K562 (cell line): ENCODE results near the gene DDX54. TPM values are rescaled to one million over a fixed set of nuclear protein-coding genes. Genes with fewer than 3 reads are reported as not detected.

Experiments
- CREB3L1 ChIP-seq: fragments of 450-650 bp; IDR thresholded peaks from 2 replicates; pipeline ENCODE4 v1.6.1; 2014; ENCODE audit warnings: low read depth, mild to moderate bottlenecking, moderate library complexity, borderline replicate concordance
- GABPA ChIP-seq: fragments of 200-800 bp; sonication (Bioruptor generic); conservative IDR thresholded peaks from 2 replicates; pipeline ENCODE4 v1.6.1; 2016; ENCODE audit warnings: low read depth, missing genetic modification characterization, missing compliant biosample characterization
- NKRF ChIP-seq: fragments of 450-650 bp; IDR thresholded peaks from 2 replicates; pipeline ENCODE4 v1.6.1; 2016; ENCODE audit warnings: borderline replicate concordance
- SMAD1 ChIP-seq: fragments of 150-350 bp; IDR thresholded peaks from 2 replicates; pipeline ENCODE4 v1.6.1; 2014; ENCODE audit warnings: low read length, low read depth; ENCODE audit not compliant: partially characterized antibody
- YY1 ChIP-seq, 3 experiments: IDR thresholded peaks; 2 replicates each; pipeline ENCODE4 v1.6.1; 2011; ENCODE audit warnings: low read length in 2 of 3, mild to moderate bottlenecking in 2 of 3, moderate library complexity in 2 of 3, borderline replicate concordance in 1 of 3, control low read depth in 1 of 3, low read depth in 1 of 3; ENCODE audit not compliant: insufficient read depth in 3 of 3, insufficient replicate concordance in 2 of 3, control insufficient read depth in 1 of 3, insufficient read length in 1 of 3; ENCODE audit errors: extremely low read depth in 1 of 3
- ZNF212 ChIP-seq: fragments of 450-650 bp; formaldehyde crosslinking; IDR thresholded peaks from 2 replicates; pipeline ENCODE4 v1.4.0; 2020; ENCODE audit warnings: mild to moderate bottlenecking
- ZNF592 ChIP-seq: fragments of 450-650 bp; IDR thresholded peaks from 2 replicates; pipeline ENCODE4 v1.6.1; 2017; ENCODE audit warnings: antibody characterized with exemption, mild to moderate bottlenecking
- ZNF766 ChIP-seq: fragments of 200-800 bp; sonication (Bioruptor generic); conservative IDR thresholded peaks from 2 replicates; pipeline ENCODE4 v1.6.1; 2016; ENCODE audit warnings: missing genetic modification characterization, missing compliant biosample characterization
- polyA plus RNA-seq, 8 experiments: library from polyadenylated mRNA; depleted of rRNA in 4 of 8; stranded (reverse) in 5 of 8; unstranded in 3 of 8; fragments of >200 nt; fragmentation: Nextera tagmentation in 2 of 8; fragmentation: Illumina TruSeq in 1 of 8; extraction: Ambion mirVana in 2 of 8; extraction: Trizol in 1 of 8; gene quantifications; 2 replicates each; pipeline versions ENCODE4 v1.2.1 to v1.2.3, GENCODE V29; 2011 to 2014; ENCODE audit warnings: inconsistent platforms in 1 of 8, missing spikeins in 1 of 8
- total RNA-seq, 7 experiments: library from RNA; depleted of rRNA in 6 of 7; stranded (reverse); fragments of >200 nt in 6 of 7; fragmentation: Illumina TruSeq in 2 of 7; extraction: Trizol in 2 of 7; gene quantifications; 2 replicates each; pipeline versions ENCODE4 v1.2.1 to v1.2.3, GENCODE V29; 2011 to 2021; ENCODE audit warnings: low replicate concordance in 1 of 7
- TF ChIP-seq, protein P1 (sequence below): sonication (generic); formaldehyde crosslinking; IDR thresholded peaks from 2 replicates; pipeline ENCODE4 v1.8.0; 2022; ENCODE audit warnings: missing genetic modification reagents, mild to moderate bottlenecking, borderline replicate concordance
- TF ChIP-seq, protein P2 (sequence below), 2 experiments: IDR thresholded peaks; 2 replicates each; pipeline ENCODE4 v1.6.1; 2011; ENCODE audit warnings: borderline replicate concordance in 1 of 2, control low read depth in 1 of 2, low read depth in 1 of 2, low read length in 1 of 2, mild to moderate bottlenecking in 1 of 2, mixed read lengths in 1 of 2, moderate library complexity in 1 of 2; ENCODE audit not compliant: insufficient read depth in 1 of 2, insufficient read length in 1 of 2, poor library complexity in 1 of 2, severe bottlenecking in 1 of 2; ENCODE audit errors: extremely low read depth in 1 of 2

Gene DDX54
- total and polyA plus RNA-seq, 9 of the 15 experiments (the other 6 are each of a cell fraction or from before 2014, with no cell fraction given), result 1.4 to 135 (median 51.4) TPM

GRCh38 chr12:113185180-113186032 is at the start of gene DDX54, which contains the start of gene RITA1 (continued):
- TF ChIP-seq GABPA (tag), result peak; percentile 72
- TF ChIP-seq CREB3L1, result peak; percentile 48; the same call in 1 of the 2 replicates
- TF ChIP-seq, protein P1, sequence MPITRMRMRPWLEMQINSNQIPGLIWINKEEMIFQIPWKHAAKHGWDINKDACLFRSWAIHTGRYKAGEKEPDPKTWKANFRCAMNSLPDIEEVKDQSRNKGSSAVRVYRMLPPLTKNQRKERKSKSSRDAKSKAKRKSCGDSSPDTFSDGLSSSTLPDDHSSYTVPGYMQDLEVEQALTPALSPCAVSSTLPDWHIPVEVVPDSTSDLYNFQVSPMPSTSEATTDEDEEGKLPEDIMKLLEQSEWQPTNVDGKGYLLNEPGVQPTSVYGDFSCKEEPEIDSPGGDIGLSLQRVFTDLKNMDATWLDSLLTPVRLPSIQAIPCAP, result peak; percentile 82; the same call in 1 of the 2 replicates
- TF ChIP-seq ZNF766, result no peak
- TF ChIP-seq, protein P2, sequence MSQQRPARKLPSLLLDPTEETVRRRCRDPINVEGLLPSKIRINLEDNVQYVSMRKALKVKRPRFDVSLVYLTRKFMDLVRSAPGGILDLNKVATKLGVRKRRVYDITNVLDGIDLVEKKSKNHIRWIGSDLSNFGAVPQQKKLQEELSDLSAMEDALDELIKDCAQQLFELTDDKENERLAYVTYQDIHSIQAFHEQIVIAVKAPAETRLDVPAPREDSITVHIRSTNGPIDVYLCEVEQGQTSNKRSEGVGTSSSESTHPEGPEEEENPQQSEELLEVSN (IDR thresholded peaks at IDR 0.05; ENCODE audit: borderline replicate concordance in 1 of 2, extremely low read depth in 1 of 2, insufficient read depth in 1 of 2, insufficient read length in 1 of 2, low read depth in 1 of 2, low read length in 1 of 2, poor library complexity in 1 of 2, severe bottlenecking in 1 of 2), result peak; percentile 7 to 51
- TF ChIP-seq SMAD1, result peak; percentile 16
- TF ChIP-seq ZNF592, result peak; percentile 18; the same call in 1 of the 2 replicates
- peak; percentile 96; the same call in 1 of the 2 replicates for TF ChIP-seq NKRF
- TF ChIP-seq ZNF212 (CRISPR knock-in tag), result no peak
- peak; percentile 79 to 95 (median 91) for TF ChIP-seq YY1 (IDR thresholded peaks at IDR 0.05; ENCODE audit: borderline replicate concordance in 1 of 3, control insufficient read depth in 1 of 3, extremely low read depth in 1 of 3, insufficient read depth in 3 of 3, insufficient read length in 1 of 3, insufficient replicate concordance in 2 of 3, low read depth in 1 of 3, low read length in 2 of 3)
